Prostate gland (tissue), 2 donors: ENCODE data around the gene AUTS2.

Experiments
- POLR2A ChIP-seq: fragments of 450-650 bp; IDR thresholded peaks from one replicate; pipeline ENCODE4 v1.6.1; 2016; ENCODE audit warnings: antibody characterized with exemption, mild to moderate bottlenecking
- POLR2AphosphoS5 ChIP-seq: sonication (generic); formaldehyde crosslinking; IDR thresholded peaks from one replicate; pipeline ENCODE4 v1.6.1; 2017; ENCODE audit warnings: antibody characterized with exemption
- TF ChIP-seq, protein P1 (sequence below), 4 experiments: fragments of 200-600 bp in 2 of 4; fragments of 450-650 bp in 2 of 4; sonication (generic) in 2 of 4; IDR thresholded peaks; 1 replicate in 3 of 4; 2 replicates in 1 of 4; pipeline ENCODE4 v1.5.1; 2016 to 2019; ENCODE audit warnings: antibody characterized with exemption in 4 of 4, mild to moderate bottlenecking in 2 of 4, moderate library complexity in 2 of 4

DNA sequence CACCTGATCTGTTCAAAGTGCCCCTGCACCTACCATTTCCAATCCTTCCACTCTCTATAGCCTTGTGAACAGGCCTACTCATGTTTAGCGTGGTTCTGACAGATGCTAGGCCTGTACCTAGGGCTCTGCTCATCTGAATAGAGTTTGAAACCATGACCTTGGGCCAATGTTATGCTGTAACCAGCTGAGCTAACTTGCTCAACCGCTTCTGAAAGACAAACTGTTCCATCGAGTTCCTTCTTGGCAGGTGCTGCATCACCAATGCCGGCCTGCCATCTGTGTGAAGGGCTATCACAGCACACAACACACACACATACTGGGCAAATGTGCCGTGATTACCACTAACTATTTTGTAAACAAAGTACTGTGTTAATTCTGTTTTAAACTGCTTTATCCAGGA is 1114.7 kb downstream of the AUTS2 start:
- TF ChIP-seq, protein P1, sequence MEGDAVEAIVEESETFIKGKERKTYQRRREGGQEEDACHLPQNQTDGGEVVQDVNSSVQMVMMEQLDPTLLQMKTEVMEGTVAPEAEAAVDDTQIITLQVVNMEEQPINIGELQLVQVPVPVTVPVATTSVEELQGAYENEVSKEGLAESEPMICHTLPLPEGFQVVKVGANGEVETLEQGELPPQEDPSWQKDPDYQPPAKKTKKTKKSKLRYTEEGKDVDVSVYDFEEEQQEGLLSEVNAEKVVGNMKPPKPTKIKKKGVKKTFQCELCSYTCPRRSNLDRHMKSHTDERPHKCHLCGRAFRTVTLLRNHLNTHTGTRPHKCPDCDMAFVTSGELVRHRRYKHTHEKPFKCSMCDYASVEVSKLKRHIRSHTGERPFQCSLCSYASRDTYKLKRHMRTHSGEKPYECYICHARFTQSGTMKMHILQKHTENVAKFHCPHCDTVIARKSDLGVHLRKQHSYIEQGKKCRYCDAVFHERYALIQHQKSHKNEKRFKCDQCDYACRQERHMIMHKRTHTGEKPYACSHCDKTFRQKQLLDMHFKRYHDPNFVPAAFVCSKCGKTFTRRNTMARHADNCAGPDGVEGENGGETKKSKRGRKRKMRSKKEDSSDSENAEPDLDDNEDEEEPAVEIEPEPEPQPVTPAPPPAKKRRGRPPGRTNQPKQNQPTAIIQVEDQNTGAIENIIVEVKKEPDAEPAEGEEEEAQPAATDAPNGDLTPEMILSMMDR (IDR thresholded peaks at IDR 0.05), result no peak
- TF ChIP-seq POLR2AphosphoS5 (peak; percentile 86), POLR2A (no peak)
